GM12878 (cell line): ENCODE results near the gene FZR1. TPM values are rescaled to one million over a fixed set of nuclear protein-coding genes. Genes with fewer than 3 reads are reported as not detected.

Source experiments
- ATAC-seq: fragments of 200-7000 bp; cut with Tn5 transposase; 3 replicates; pipeline ENCODE4 v1.9.1; 2020; ENCODE audit warnings: mild to moderate bottlenecking, moderate library complexity
- BruUV-seq: library from RNA; stranded (reverse); fragments of 400-500 nt; replicated peaks from 2 replicates; lab custom pipeline; 2021; lab: Mats Ljungman, UMichigan
- CTCF ChIA-PET: fragments of 300-600 bp; sonication (Branson Sonifier 250); formaldehyde crosslinking; extraction: SDS; loops from one replicate; lab custom pipeline; 2021; ENCODE audit warnings: inconsistent platforms; lab: Yijun Ruan, JAX
- POLR2A ChIA-PET: fragments of 350-600 bp; formaldehyde crosslinking; extraction: SDS; loops from one replicate; lab custom pipeline; 2021; ENCODE audit warnings: inconsistent platforms; lab: Charles Lee
- RAD21 ChIA-PET: fragments of 300-600 bp; sonication (Branson Sonifier 250); formaldehyde crosslinking; loops from one replicate; lab custom pipeline; 2023; ENCODE audit warnings: antibody characterized with exemption; ENCODE audit not compliant: unreplicated experiment; lab: Charles Lee
- SMC1A ChIA-PET: fragments of 300-600 bp; sonication (Branson Sonifier 250); formaldehyde crosslinking; loops from one replicate; lab custom pipeline; 2023; ENCODE audit not compliant: unreplicated experiment, uncharacterized antibody; lab: Charles Lee
- DNase-seq: peaks from one replicate; pipeline ENCODE4 v3.0.0-alpha.2; 2011; ENCODE audit warnings: low read depth, low spot score
- FAIRE-seq: peaks from 3 replicates; lab custom pipeline; 2011; peaks lifted over from hg19 to GRCh38; lab: Jason Lieb, UNC
- H2AFZ ChIP-seq: 2 replicates; pipeline ENCODE4 v1.6.0; 2011; ENCODE audit warnings: low read depth, low read length, control low read depth; ENCODE audit not compliant: control insufficient read depth
- H3K27ac ChIP-seq: 2 replicates; pipeline ENCODE4 v1.5.1; 2011; ENCODE audit warnings: control low read depth; ENCODE audit not compliant: control insufficient read depth, insufficient read depth
- H3K27me3 ChIP-seq, 2 experiments: replicated peaks in 1 of 2; 2 replicates each; pipeline versions ENCODE4 v1.6.0 to v1.6.1; 2011; ENCODE audit warnings: low read length in 1 of 2; ENCODE audit not compliant: control insufficient read depth in 2 of 2, insufficient read depth in 2 of 2
- H3K36me3 ChIP-seq, 2 experiments: 2 replicates each; pipeline ENCODE4 v1.5.1; 2011; ENCODE audit warnings: low read length in 1 of 2; ENCODE audit not compliant: control insufficient read depth in 2 of 2, insufficient read depth in 2 of 2
- H3K4me1 ChIP-seq: 2 replicates; pipeline ENCODE4 v1.6.1; 2011; ENCODE audit warnings: mild to moderate bottlenecking, low read length, moderate library complexity, mixed read lengths; ENCODE audit not compliant: control insufficient read depth, insufficient read depth
- H3K4me2 ChIP-seq: 2 replicates; pipeline ENCODE4 v1.6.0; 2011; ENCODE audit warnings: control low read depth; ENCODE audit not compliant: control insufficient read depth, insufficient read depth
- H3K4me3 ChIP-seq: fragments of 200-600 bp; sonication (generic); 2 replicates; pipeline ENCODE4 v1.5.1; 2016
- H3K79me2 ChIP-seq: 2 replicates; pipeline ENCODE4 v1.6.0; 2011; ENCODE audit warnings: low read length; ENCODE audit not compliant: control insufficient read depth, insufficient read depth
- H3K9ac ChIP-seq: 2 replicates; pipeline ENCODE4 v1.8.0; 2011; ENCODE audit warnings: low read length, control low read depth, mixed read lengths; ENCODE audit not compliant: control insufficient read depth, insufficient read depth
- H3K9me3 ChIP-seq: replicated peaks from 3 replicates; pipeline ENCODE4 v1.5.1; 2011; ENCODE audit warnings: mild to moderate bottlenecking, low read length; ENCODE audit not compliant: control insufficient read depth, insufficient read depth
- H4K20me1 ChIP-seq: 2 replicates; pipeline ENCODE4 v1.6.0; 2011; ENCODE audit not compliant: control insufficient read depth, insufficient read depth
- BACH1 ChIP-seq: fragments of 450-650 bp; IDR thresholded peaks from 2 replicates; pipeline ENCODE4 v1.6.1; 2017; ENCODE audit warnings: mild to moderate bottlenecking, borderline replicate concordance
- CREM ChIP-seq: IDR thresholded peaks from 2 replicates; pipeline ENCODE4 v1.6.1; 2014; ENCODE audit warnings: antibody characterized with exemption, low read depth
- DPF2 ChIP-seq: fragments of 450-650 bp; IDR thresholded peaks from 2 replicates; pipeline ENCODE4 v1.6.1; 2017; ENCODE audit warnings: mild to moderate bottlenecking
- EGR1 ChIP-seq, 2 experiments: IDR thresholded peaks; 1 replicate in 1 of 2; 2 replicates in 1 of 2; pipeline ENCODE4 v1.6.1; 2011 to 2012; ENCODE audit warnings: low read depth in 2 of 2, low read length in 2 of 2, borderline replicate concordance in 1 of 2, mild to moderate bottlenecking in 1 of 2, moderate library complexity in 1 of 2
- HCFC1 ChIP-seq: fragments of 150-350 bp; IDR thresholded peaks from 2 replicates; pipeline ENCODE4 v1.6.1; 2014; ENCODE audit warnings: low read length
- HDGF ChIP-seq: fragments of 450-650 bp; IDR thresholded peaks from 2 replicates; pipeline ENCODE4 v1.6.1; 2016; ENCODE audit warnings: antibody characterized with exemption
- IKZF1 ChIP-seq: fragments of 450-650 bp; conservative IDR thresholded peaks from 2 replicates; pipeline ENCODE4 v1.6.1; 2017; ENCODE audit warnings: antibody characterized with exemption, mild to moderate bottlenecking
- NFIC ChIP-seq: IDR thresholded peaks from 2 replicates; pipeline ENCODE4 v1.6.1; 2012; ENCODE audit warnings: low read depth, mild to moderate bottlenecking, inconsistent platforms, low read length, moderate library complexity
- POLR2A ChIP-seq: IDR thresholded peaks from 2 replicates; pipeline ENCODE4 v1.6.1; 2011; ENCODE audit warnings: low read depth, mild to moderate bottlenecking, low read length
- POLR2AphosphoS2 ChIP-seq: IDR thresholded peaks from 2 replicates; pipeline ENCODE4 v1.6.1; 2011; ENCODE audit warnings: low read depth, mild to moderate bottlenecking, low read length, improper control_type of control experiment, moderate library complexity
- RELB ChIP-seq: fragments of 450-650 bp; IDR thresholded peaks from 2 replicates; pipeline ENCODE4 v1.6.1; 2017; ENCODE audit warnings: low read depth, mild to moderate bottlenecking, moderate library complexity
- SMC3 ChIP-seq: IDR thresholded peaks from 2 replicates; pipeline ENCODE4 v1.6.1; 2011; ENCODE audit warnings: low read length, improper control_type of control experiment, borderline replicate concordance
- SRF ChIP-seq, 2 experiments: IDR thresholded peaks; 2 replicates each; pipeline ENCODE4 v1.6.1; 2011; ENCODE audit warnings: low read depth in 2 of 2, low read length in 2 of 2, mild to moderate bottlenecking in 1 of 2, moderate library complexity in 1 of 2
- SUZ12 ChIP-seq: fragments of 200-600 bp; sonication (generic); IDR thresholded peaks from one replicate; pipeline ENCODE4 v1.6.1; 2018; ENCODE audit warnings: antibody characterized with exemption, mild to moderate bottlenecking; ENCODE audit not compliant: unreplicated experiment
- ZBTB33 ChIP-seq: fragments of 450-650 bp; IDR thresholded peaks from 2 replicates; pipeline ENCODE4 v1.6.1; 2017; ENCODE audit warnings: mild to moderate bottlenecking
- ZNF384 ChIP-seq: IDR thresholded peaks from 2 replicates; pipeline ENCODE4 v1.6.1; 2012; ENCODE audit warnings: low read depth, mild to moderate bottlenecking, low read length, improper control_type of control experiment, borderline replicate concordance
- WGBS: methylation state at CpG from one replicate; pipeline ENCODE4 v1.1.6; 2016; ENCODE audit warnings: low lambda C conversion rate; ENCODE audit not compliant: insufficient replicate concordance, insufficient coverage; ENCODE audit errors: missing lambda C conversion rate; 5-methylcytosine and 5-hydroxymethylcytosine counted together
- in situ Hi-C: fragments of 300-500 bp; cut with MboI; formaldehyde crosslinking; loops from 9 replicates; pipeline ENCODE4 v1.14.3; 2018; ENCODE audit warnings: mixed read lengths
- intact Hi-C: fragments of 100-400 bp; cut with micrococcal nuclease; formaldehyde crosslinking; loops from one replicate; pipeline ENCODE4 v1.14.2; 2022; ENCODE audit not compliant: unreplicated experiment
- polyA plus RNA-seq, 11 experiments: library from polyadenylated mRNA; depleted of rRNA in 4 of 11; unstranded in 6 of 11; stranded (reverse) in 5 of 11; fragments of >200 nt; fragmentation: Nextera tagmentation in 4 of 11; fragmentation: Illumina TruSeq in 1 of 11; extraction: Ambion mirVana in 4 of 11; extraction: Trizol in 1 of 11; gene quantifications; 1 replicate in 1 of 11; 2 replicates in 10 of 11; pipeline versions ENCODE4 v1.2.1 to v1.2.3, GENCODE V29; 2011 to 2016; ENCODE audit warnings: inconsistent platforms in 2 of 11, missing spikeins in 2 of 11, low read depth in 1 of 11
- total RNA-seq, 4 experiments: library from RNA; depleted of rRNA in 3 of 4; stranded (reverse); fragments of >200 nt in 3 of 4; fragmentation: Illumina TruSeq in 1 of 4; extraction: Trizol in 1 of 4; gene quantifications; 2 replicates each; pipeline versions ENCODE4 v1.2.1 to v1.2.3, GENCODE V29; 2013 to 2021
- TF ChIP-seq, protein P1 (sequence below): fragments of 150-350 bp; IDR thresholded peaks from 2 replicates; pipeline ENCODE4 v1.6.1; 2014; ENCODE audit warnings: mild to moderate bottlenecking, low read depth, low read length

FZR1 gene
- total and polyA plus RNA-seq, 10 of the 15 experiments (the other 5 are each of a cell fraction or from before 2014, with no cell fraction given), result 0.11 to 44.2 (median 29.3) TPM

- no TSS peak for BruUV-seq
- H3K4me2 ChIP-seq, result peak within 1 kb of the TSS; percentile 98
- no peak for TF ChIP-seq SRF (IDR thresholded peaks at IDR 0.05; ENCODE audit: low read depth in 2 of 2, low read length in 2 of 2)
- no peak for TF ChIP-seq POLR2AphosphoS2
- TF ChIP-seq ZNF384, result no peak
- TF ChIP-seq, protein P1, sequence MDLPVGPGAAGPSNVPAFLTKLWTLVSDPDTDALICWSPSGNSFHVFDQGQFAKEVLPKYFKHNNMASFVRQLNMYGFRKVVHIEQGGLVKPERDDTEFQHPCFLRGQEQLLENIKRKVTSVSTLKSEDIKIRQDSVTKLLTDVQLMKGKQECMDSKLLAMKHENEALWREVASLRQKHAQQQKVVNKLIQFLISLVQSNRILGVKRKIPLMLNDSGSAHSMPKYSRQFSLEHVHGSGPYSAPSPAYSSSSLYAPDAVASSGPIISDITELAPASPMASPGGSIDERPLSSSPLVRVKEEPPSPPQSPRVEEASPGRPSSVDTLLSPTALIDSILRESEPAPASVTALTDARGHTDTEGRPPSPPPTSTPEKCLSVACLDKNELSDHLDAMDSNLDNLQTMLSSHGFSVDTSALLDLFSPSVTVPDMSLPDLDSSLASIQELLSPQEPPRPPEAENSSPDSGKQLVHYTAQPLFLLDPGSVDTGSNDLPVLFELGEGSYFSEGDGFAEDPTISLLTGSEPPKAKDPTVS, result no peak
- no peak for TF ChIP-seq IKZF1
- TF ChIP-seq CREM, result no peak
- TF ChIP-seq HCFC1, result no peak; the same call in 1 of the 2 replicates
- TF ChIP-seq BACH1, result no peak
- TF ChIP-seq POLR2A, result peak; percentile 31
- no peak for TF ChIP-seq SMC3
- no peak for TF ChIP-seq ZBTB33
- TF ChIP-seq SUZ12, result no peak
- TF ChIP-seq HDGF, result no peak
- no peak for TF ChIP-seq NFIC
- TF ChIP-seq DPF2, result no peak
- TF ChIP-seq EGR1 (IDR thresholded peaks at IDR 0.05; ENCODE audit: borderline replicate concordance in 1 of 2, low read depth in 2 of 2, low read length in 2 of 2), result peak in 1 of 2 experiments; percentile 43; a peak in 2 of 3 replicates
- TF ChIP-seq RELB, result 0 out of 2 replicates have a peak, but pooled peaks have one; percentile 8
- SMC1A ChIA-PET, result no interaction called here
- peak within 1 kb of the TSS; percentile 80 for H3K9ac ChIP-seq
- peak within 1 kb of the TSS; percentile 99 for H3K4me3 ChIP-seq
- DNase-seq, result no peak
- no peaks in the 10 kb centered on the region for H3K27me3 ChIP-seq
- CTCF ChIA-PET, result no interaction called here
- H4K20me1 ChIP-seq, result no peaks in the 10 kb centered on the region
- peaks cover 3% of the 10 kb centered on the region for H3K79me2 ChIP-seq
- H3K27ac ChIP-seq, result peak within 1 kb of the TSS; percentile 69
- H3K4me1 ChIP-seq, result peaks cover 3% of the 10 kb centered on the region
- POLR2A ChIA-PET, result interaction anchor here (1.1 to 1.5 kb wide), 2 partner anchors 15 to 17 kb away, joined by 3 to 6 read pairs; partner anchors contain the start of gene MFSD12
- in situ Hi-C loops, result no loop called here
- RAD21 ChIA-PET, result no interaction called here
- no peak; the same call in 2 of the 3 replicates for ATAC-seq
- intact Hi-C loops, result loop anchor here (5.0 kb wide), 1 partner anchor 34 kb away; the partner anchor contains the start of gene TBXA2R
- WGBS, result 0% methylated on average over 15 of the region's 30 CpGs
- FAIRE-seq, result no peak
- no peaks in the 10 kb centered on the region; a peak in 2 of 4 replicates for H3K36me3 ChIP-seq
- H2AFZ ChIP-seq, result peak within 1 kb of the TSS; percentile 76
- H3K9me3 ChIP-seq, result no peaks in the 10 kb centered on the region
Measured at GRCh38 chr19:3572855-3573161, 66.7 kb downstream of the FZR1 start, which contains the start of gene HMG20B. TSS of gene HMG20B (plus strand) at chr19:3572944. CDS start at chr19:3573310, 366 bp downstream.
